ENCODE data around the gene DYNLT4. TPM values are rescaled to one million over a fixed set of nuclear protein-coding genes. Genes with fewer than 3 reads are reported as not detected.

Gene DYNLT4
- polyA plus RNA-seq, 1 of the 3 experiments (the other 2 are of a cell fraction), result 0.61 TPM

GRCh38 chr1:44786138-44786840, 20.9 kb downstream of the DYNLT4 start:
- H3K9ac ChIP-seq, result no peak overlapping the region
- no peaks in the 10 kb centered on the region for H4K20me1 ChIP-seq (ENCODE audit: insufficient read depth)

GRCh38 chr1:44785501-44786137, 21.5 kb downstream of the DYNLT4 start:
- no peak overlapping the region; a peak in 1 of 4 replicates for H3K4me3 ChIP-seq (ENCODE audit: low read depth in 2 of 2, low read length in 1 of 2)
- H4K20me1 ChIP-seq (ENCODE audit: insufficient read depth), result no peaks in the 10 kb centered on the region
- WGBS (ENCODE audit: low lambda C conversion rate), result 56% methylated on average over 11 of the region's 11 CpGs
- H3K27ac ChIP-seq (ENCODE audit: low read depth in 2 of 2, low read length in 1 of 2), result no peak overlapping the region
- no peak overlapping the region for H3K4me2 ChIP-seq
- H2AFZ ChIP-seq (ENCODE audit: low read depth), result no peak overlapping the region
- H3K36me3 ChIP-seq (replicated peaks in 1 of 2; ENCODE audit: control insufficient read depth in 1 of 2, insufficient read depth in 2 of 2, low read length in 1 of 2), result peaks cover 0 to 12% of the 10 kb centered on the region in 2 experiments
- CTCF ChIA-PET, result interaction anchor here (0.6 to 1.6 kb wide), 8 partner anchors 10 to 56 kb away, joined by 3 to 5 read pairs (median 4); partner anchors contain the start of genes BTBD19, PLK3 and RPS8
- H3K27me3 ChIP-seq (ENCODE audit: insufficient read depth), result no peaks in the 10 kb centered on the region
- no peaks in the 10 kb centered on the region for H3K9me2 ChIP-seq
- no peaks in the 10 kb centered on the region for H3K9me3 ChIP-seq
- POLR2A ChIA-PET, result interaction anchor here (2.3 kb wide), 1 partner anchor 10 kb away, joined by 10 read pairs; the partner anchor contains the start of gene RPS8
- H3K9ac ChIP-seq, result no peak overlapping the region
- H3K4me1 ChIP-seq (ENCODE audit: control insufficient read depth in 1 of 2, insufficient read depth in 2 of 2, low read depth in 1 of 2, low read length in 1 of 2), result peaks cover 0 to 5% of the 10 kb centered on the region in 2 experiments; a peak in 1 of 4 replicates
- peaks cover 25% of the 10 kb centered on the region for H3F3A ChIP-seq (replicated peaks; ENCODE audit: insufficient read depth)
- H3K79me2 ChIP-seq (ENCODE audit: insufficient read depth), result no peaks in the 10 kb centered on the region
- TF ChIP-seq FOXJ3 (CRISPR knock-in tag; IDR thresholded peaks at IDR 0.05) (no peak), GABPA (IDR thresholded peaks at IDR 0.05; ENCODE audit: low read depth) (no peak), YY1 (IDR thresholded peaks at IDR 0.05; ENCODE audit: low read depth) (no peak), POLR2AphosphoS5 (IDR thresholded peaks at IDR 0.05; ENCODE audit: low read depth, low read length) (no peak), EZH2phosphoT487 (IDR thresholded peaks at IDR 0.05; ENCODE audit: borderline replicate concordance, low read depth) (no peak), ELF1 (IDR thresholded peaks at IDR 0.05) (no peak)
- no peak for DNase-seq

More at GRCh38 chr1:44786138-44786840, 20.9 kb downstream of the DYNLT4 start:
- 66% methylated on average over 30 of the region's 49 CpGs for WGBS (ENCODE audit: low lambda C conversion rate)
- DNase-seq, result peak; percentile 86
- Histone ChIP-seq H3K27me3 (ENCODE audit: insufficient read depth) (no peaks in the 10 kb centered on the region), H3K36me3 (replicated peaks in 1 of 2; ENCODE audit: control insufficient read depth in 1 of 2, insufficient read depth in 2 of 2, low read length in 1 of 2) (peaks cover 0 to 5% of the 10 kb centered on the region in 2 experiments), H3K4me2 (no peak overlapping the region), H3F3A (replicated peaks; ENCODE audit: insufficient read depth) (peaks cover 18% of the 10 kb centered on the region), H3K79me2 (ENCODE audit: insufficient read depth) (no peaks in the 10 kb centered on the region), H3K4me3 (ENCODE audit: low read depth in 2 of 2, low read length in 1 of 2) (no peak overlapping the region; a peak in 1 of 4 replicates), H3K9me3 (no peaks in the 10 kb centered on the region), H2AFZ (ENCODE audit: low read depth) (no peak overlapping the region), H3K9me2 (no peaks in the 10 kb centered on the region), H3K27ac (ENCODE audit: low read depth in 2 of 2, low read length in 1 of 2) (no peak overlapping the region), H3K4me1 (ENCODE audit: control insufficient read depth in 1 of 2, insufficient read depth in 2 of 2, low read depth in 1 of 2, low read length in 1 of 2) (peaks cover 0 to 8% of the 10 kb centered on the region in 2 experiments; a peak in 1 of 4 replicates)
- CTCF ChIA-PET, result interaction anchor here (0.8 to 1.6 kb wide), 10 partner anchors 8 to 146 kb away, joined by 3 to 8 read pairs (median 5); partner anchors contain the start of genes BTBD19, PLK3 and RPS8
- TF ChIP-seq NRF1 (IDR thresholded peaks at IDR 0.05; ENCODE audit: low read depth, low read length) (no peak), USF1 (IDR thresholded peaks at IDR 0.05; ENCODE audit: borderline replicate concordance, low read depth) (no peak), CTCF (IDR thresholded peaks at IDR 0.05) (peak; percentile 85), SMC3 (IDR thresholded peaks at IDR 0.05; ENCODE audit: low read depth, low read length) (peak; percentile 51), GABPA (IDR thresholded peaks at IDR 0.05; ENCODE audit: low read depth) (no peak), RAD21 (IDR thresholded peaks at IDR 0.05; ENCODE audit: low read length) (peak; percentile 69), FOXJ3 (CRISPR knock-in tag; IDR thresholded peaks at IDR 0.05) (no peak)
- POLR2A ChIA-PET, result interaction anchor here (1.3 kb wide), 1 partner anchor 10 kb away, joined by 6 read pairs; the partner anchor contains the start of gene RPS8
